GM19468 (cell line): ENCODE measurements around the gene IRF2.
"Not testable (repeated sequence)": the region's sequence is repeated elsewhere in the genome, so short reads cannot be mapped to it uniquely, and the experiment has no call there.

ENCODE experiments used
- ATAC-seq: cut with Tn5 transposase; IDR thresholded peaks from one replicate; pipeline ENCODE4 v1.9.1; 2021; ENCODE audit warnings: mild to moderate bottlenecking, moderate library complexity, moderate number of reproducible peaks; ENCODE audit not compliant: unreplicated experiment; ENCODE audit errors: extremely low read depth

The IRF2 gene

GRCh38 chr4:184352891-184353290 lies 121.5 kb downstream of the IRF2 start:
- no peak for ATAC-seq

DNA sequence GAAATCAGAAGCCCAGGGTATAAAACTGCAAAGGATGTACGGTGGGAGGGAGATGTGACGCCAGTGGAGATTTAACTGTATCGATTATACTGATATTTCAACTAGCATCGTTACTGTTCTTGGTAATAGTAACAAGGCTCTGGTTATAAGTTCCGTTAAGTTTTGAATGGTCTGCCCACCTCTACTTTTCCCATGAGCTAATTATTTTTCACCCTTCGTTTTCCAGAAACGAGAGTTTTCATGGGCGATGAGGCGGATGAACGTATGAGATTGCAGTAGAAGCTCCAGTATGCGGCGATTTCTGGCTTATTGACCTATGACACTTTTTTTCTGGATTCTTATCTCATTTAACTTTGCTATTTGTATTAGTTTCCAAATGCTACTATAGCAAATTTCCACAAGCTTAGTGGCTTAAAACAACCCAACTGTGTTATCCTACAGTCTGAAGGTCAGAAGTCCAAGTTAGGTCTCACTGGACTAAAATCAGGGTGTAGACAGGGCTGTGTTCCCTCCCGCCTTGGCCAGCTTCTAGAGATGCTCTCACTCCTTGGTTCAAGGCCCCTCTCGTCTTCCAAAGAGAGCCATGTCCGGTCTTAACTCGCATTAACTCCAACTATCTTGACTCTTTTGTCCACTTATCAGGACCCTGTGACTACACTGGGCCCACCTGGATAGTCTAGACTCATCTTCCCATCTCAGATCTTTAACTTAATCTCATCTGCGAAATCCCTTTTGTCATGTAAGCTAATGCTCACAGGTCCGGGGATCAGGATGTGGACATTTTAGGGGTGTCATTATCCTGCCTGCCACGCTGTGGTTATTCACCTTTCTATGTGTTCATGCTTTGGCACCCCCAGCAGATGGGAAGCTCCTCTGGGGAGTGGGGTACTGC lies 122.5 kb downstream of the IRF2 start:
- ATAC-seq = no peak

- ATAC-seq = no peak
These were observed 123.4 kb downstream of the IRF2 start for GRCh38 chr4:184350964-184351363.

DNA sequence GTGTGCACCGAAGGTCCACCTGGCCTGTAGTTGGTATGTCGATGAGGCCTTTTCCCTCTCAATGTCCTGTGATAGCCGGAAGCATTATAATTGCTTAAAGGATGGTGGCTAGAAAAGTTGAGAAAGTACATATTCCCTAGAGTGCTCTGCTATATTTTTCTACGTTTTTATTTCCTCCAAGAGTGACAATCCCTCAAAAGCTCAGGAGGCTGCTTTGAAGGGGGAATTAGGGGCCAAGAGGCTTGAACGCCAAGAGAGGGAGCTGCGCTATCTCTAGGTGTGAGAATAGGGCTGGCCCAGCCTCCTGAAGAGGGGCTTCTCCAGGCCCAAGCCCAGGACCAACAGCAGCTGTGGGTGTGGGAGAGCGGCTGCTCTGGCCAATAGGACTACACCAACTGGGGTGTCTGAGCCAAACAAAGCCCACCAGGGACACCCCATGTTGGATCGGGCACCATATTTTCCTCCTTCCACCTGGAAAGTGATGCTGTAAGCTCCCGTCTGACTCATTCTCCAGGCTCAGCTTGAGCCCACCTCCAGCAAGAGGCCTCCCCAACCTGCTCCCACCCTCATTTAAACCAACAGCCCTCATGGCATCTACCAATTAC lies 124.0 kb downstream of the IRF2 start:
- ATAC-seq = no peak

DNA sequence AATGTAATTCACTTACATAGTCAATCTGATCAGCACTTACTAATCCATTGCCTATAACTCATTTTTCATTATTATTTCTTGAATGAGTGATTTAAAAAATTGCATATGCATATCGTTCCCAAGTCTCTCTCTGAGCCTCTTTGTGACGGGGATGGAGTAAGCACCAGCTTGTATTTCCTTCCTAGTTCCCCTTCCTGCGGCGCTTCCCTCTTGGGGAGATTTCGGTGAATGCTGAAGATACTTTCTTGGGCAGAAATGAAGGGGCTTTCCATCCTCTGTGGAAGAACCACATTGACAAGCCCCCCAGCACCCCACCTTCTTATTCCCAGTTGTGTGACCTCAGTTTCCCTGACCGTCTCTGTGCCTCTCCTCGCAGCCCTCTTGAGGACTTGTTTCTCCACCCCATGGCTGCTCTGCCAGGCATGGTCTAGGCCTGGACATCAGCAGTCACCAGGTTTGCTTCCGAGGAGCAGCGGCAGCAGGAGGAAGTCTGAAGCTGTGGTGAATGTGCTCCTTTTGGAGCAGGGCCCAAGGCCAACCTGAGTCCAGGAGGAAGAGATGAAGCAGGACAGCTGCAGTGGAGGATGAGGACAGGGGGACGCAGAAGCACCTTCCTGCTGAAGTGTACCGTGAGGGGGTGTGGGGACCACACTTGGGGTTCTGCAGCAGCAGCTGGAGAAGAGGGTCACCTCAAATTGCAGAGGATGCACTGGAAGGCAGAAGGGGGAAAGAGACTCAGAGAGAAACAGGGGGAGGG lies 124.9 kb downstream of the IRF2 start:
- ATAC-seq = no peak

GRCh38 chr4:184348311-184349233 lies 125.8 kb downstream of the IRF2 start:
- ATAC-seq = no peak

DNA sequence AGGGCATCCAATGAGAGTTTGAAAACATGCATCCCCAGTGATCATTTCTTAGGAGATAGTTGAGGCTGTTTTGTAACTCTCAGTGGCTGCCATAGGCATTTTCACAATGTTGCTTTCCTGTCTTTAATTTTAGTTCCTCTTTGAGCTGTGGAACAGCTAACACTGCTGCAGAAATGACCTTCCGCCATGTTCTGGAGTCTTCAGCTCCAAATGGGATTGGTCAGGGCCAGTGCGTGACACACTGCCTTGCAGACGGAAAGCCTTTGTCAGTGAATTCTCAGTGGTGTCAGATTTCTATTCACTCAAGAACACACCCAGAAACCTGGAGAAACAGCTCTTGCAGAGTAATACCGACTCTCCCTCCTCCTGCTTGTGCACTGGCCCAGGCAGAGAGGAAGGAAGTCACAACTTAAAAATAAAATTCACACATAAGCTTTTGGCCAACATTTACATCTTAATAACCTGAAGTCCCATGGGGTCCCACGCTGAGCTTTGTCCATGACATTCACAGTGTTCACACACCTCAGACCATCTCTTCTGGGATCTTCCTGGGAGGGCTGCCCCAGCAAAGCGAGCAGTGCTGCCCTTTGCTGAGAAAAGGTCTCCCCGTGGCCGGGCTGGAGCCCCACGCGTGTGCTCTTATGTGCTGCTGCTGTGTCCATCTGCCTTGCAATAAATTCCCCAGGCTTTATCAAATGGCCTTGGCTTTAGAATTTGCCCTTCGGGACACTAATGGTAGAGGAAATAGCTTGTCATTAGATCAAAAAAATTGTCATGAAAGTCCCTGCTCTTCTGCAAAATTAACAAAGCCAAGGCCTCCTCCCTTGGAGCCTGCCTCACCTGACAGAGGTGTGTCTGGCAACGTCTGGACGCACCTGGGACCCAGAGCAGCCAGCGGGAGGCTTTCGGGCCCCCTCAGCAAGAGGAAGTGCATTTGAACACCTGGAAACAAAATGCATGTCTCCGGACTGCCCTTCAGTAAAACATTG lies 126.8 kb downstream of the IRF2 start:
- ATAC-seq = peak; percentile 54

GRCh38 chr4:184346682-184347081 lies 127.7 kb downstream of the IRF2 start:
- ATAC-seq = no peak

DNA sequence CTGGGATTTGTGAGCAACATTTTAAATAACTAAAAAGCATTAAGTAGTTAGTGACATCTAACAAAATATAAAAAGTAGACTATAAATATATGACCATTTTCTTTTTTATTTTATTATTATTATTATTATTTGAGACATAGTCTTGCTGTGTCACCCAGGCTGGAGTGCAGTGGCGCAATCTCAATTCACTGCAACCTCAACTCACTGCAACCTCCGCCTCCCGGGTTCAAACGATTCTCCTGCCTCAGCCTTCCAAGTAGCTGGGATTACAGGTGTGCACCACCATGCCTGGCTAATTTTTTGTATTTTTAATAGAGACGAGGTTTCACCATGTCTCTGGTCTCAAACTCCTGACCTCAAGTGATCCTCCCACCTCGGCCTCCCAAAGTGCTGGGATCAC lies 128.1 kb downstream of the IRF2 start:
- not testable (repeated sequence) for ATAC-seq

GRCh38 chr4:184345573-184345922 lies 128.8 kb downstream of the IRF2 start:
- ATAC-seq = no peak

DNA sequence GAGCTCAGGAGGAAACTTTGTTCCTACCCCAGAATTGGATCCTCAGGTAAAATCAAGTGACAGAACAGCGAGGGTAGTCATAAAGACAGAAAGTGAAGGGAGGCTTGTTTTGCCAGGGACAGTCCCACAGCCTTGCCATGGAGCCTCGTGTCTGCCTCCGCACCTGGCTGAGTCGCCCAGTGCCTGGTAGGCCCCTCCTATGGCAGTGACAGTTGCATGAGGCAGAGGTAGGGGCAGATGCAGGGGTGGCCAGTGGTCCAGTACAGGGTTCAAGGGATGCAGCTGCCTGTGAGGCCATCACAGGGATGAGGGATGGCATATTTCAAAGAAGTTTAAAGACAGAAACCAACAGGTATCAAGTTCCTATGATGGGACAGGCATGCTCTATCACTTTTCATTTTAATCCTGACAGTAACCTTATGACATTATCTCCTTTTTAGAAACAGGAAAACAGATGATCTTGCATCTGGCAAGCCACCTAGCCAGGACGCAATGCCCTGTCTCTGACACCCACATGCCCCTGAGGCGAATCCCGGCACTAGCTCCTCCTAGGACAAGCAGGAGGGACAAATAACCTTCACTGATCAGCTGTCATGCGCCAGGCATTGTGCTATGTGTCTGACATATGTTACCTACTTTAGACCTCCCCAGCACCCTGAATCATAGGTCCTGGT lies 129.3 kb downstream of the IRF2 start:
- ATAC-seq = no peak

GRCh38 chr4:184344435-184344834 lies 129.9 kb downstream of the IRF2 start:
- ATAC-seq = no peak

- no peak for ATAC-seq
These were observed 130.7 kb downstream of the IRF2 start for GRCh38 chr4:184343502-184344177.

GRCh38 chr4:184342857-184343237 lies 131.5 kb downstream of the IRF2 start:
- ATAC-seq = not testable (repeated sequence)

- ATAC-seq = no peak
These were observed 132.0 kb downstream of the IRF2 start for GRCh38 chr4:184342167-184342856.

DNA sequence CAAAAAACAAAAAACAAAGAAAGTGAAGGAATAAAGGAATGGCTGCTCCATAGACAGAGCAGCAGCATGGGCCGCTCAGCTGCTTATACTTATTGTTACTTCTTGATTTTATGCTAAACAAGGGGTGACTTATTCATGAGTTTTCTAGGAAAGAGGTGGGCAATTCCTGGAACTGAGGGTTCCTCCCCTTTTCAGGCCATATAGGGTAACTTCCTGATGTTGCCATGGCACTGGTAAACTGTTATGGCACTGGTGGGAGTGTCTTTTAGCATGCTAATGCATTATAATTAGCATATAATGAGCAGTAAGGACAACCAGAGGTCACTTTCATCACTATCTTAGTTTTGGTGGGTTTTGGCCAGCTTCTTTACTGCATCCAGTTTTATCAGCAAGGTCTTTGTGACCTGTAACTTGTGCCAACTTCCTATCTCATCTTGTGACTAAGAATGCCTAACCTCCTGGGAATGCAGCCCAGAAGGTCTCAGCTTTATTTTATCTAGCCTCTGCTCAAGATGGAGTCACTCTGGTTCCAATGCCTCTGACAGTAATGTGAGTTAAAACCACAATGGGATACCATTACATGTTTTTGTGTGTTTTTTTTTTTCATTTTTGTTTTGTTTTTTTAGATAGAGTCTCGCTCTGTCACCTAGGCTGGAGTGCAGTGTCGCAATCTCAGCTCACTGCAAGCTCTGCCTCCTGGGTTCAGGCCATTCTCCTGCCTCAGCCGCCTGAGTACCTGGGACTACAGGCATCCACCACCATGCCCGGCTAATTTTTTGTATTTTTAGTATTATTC lies 134.8 kb downstream of the IRF2 start:
- not testable (repeated sequence) for ATAC-seq
